Right lobe of liver (tissue), 4 donors: ENCODE results near the gene C13orf46.

Experiments used
- CTCF ChIP-seq, 4 donors: fragments of 200-600 bp in 3 of 4; fragments of 450-650 bp in 1 of 4; IDR thresholded peaks; one replicate each; pipeline versions ENCODE4 v1.5.1 to v1.8.0; 2016 to 2022; ENCODE audit warnings: antibody characterized with exemption in 4 of 4, mild to moderate bottlenecking in 2 of 4
- POLR2A ChIP-seq: fragments of 450-650 bp; IDR thresholded peaks from one replicate; pipeline ENCODE4 v1.6.1; 2017; ENCODE audit warnings: antibody characterized with exemption, mild to moderate bottlenecking
- donor health status: DM: no; HTN: no; CAD: no.
- donor health status: DM: no; HTN: no; CAD: no.
- donor health status: DM: no; HTN: yes; CAD: no.

- TF ChIP-seq POLR2A: no peak
- TF ChIP-seq CTCF (IDR thresholded peaks at IDR 0.05): no peak
These were observed 7.3 kb upstream of the C13orf46 start for GRCh38 chr13:113981194-113981605.
